WERI-Rb-1 (cell line): ENCODE results near the gene CHCHD6.

ENCODE experiments used
- DNase-seq: peaks from one replicate; pipeline ENCODE4 v3.0.0-alpha.2; 2020
- H3K27ac ChIP-seq: fragments of 250-450 bp; sonication (Bioruptor Pico); 2 replicates; pipeline ENCODE4 v1.5.1; 2020; ENCODE audit warnings: mild to moderate bottlenecking, moderate library complexity
- H3K27me3 ChIP-seq: fragments of 250-450 bp; sonication (Bioruptor Pico); 2 replicates; pipeline ENCODE4 v1.5.1; 2021; ENCODE audit warnings: mild to moderate bottlenecking, low read depth, moderate library complexity; ENCODE audit not compliant: insufficient read depth, severe bottlenecking
- H3K36me3 ChIP-seq: fragments of 250-450 bp; sonication (Bioruptor Pico); 2 replicates; pipeline ENCODE4 v1.5.1; 2020; ENCODE audit warnings: mild to moderate bottlenecking, moderate library complexity
- H3K4me3 ChIP-seq: 2 replicates; pipeline ENCODE4 v1.5.1; 2011; ENCODE audit warnings: low read depth, mild to moderate bottlenecking, control low read depth, low read length
- H3K9me3 ChIP-seq: fragments of 250-450 bp; sonication (Bioruptor Pico); 2 replicates; pipeline ENCODE4 v1.5.1; 2021; ENCODE audit warnings: mild to moderate bottlenecking, moderate library complexity; ENCODE audit not compliant: severe bottlenecking
- TF ChIP-seq, protein P1 (sequence below): IDR thresholded peaks from 2 replicates; pipeline ENCODE4 v1.5.1; 2011; ENCODE audit warnings: low read depth, mild to moderate bottlenecking, control low read depth, inconsistent platforms, low read length

CHCHD6 gene

DNA sequence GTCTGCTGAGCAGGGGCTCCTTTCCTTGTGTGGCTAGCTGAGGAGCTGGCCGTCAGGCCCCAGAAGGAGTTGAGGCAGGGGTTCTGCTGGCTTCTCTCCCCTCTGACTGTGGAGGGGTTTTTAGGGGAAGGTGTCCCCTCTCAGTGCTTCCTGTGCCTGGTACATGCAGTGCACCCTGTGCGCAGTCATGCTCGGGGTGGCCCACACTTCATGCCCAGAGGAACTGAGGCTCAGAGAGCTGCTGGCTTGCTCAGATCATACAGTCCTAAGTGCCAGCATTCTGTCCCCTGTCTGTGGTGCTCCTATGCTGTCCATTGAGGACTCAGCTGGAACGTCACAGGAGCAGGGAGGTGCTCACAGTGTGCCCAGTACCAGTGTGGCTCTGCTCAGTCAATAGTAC, 211.0 kb downstream of the CHCHD6 start:
- no peak overlapping the region for H3K4me3 ChIP-seq
- DNase-seq: no peak
- peaks cover 10% of the 10 kb centered on the region; the same call in 1 of the 2 replicates for H3K36me3 ChIP-seq
- no peaks in the 10 kb centered on the region for H3K9me3 ChIP-seq
- H3K27me3 ChIP-seq: no peaks in the 10 kb centered on the region
- H3K27ac ChIP-seq: no peak overlapping the region
- TF ChIP-seq, protein P1, sequence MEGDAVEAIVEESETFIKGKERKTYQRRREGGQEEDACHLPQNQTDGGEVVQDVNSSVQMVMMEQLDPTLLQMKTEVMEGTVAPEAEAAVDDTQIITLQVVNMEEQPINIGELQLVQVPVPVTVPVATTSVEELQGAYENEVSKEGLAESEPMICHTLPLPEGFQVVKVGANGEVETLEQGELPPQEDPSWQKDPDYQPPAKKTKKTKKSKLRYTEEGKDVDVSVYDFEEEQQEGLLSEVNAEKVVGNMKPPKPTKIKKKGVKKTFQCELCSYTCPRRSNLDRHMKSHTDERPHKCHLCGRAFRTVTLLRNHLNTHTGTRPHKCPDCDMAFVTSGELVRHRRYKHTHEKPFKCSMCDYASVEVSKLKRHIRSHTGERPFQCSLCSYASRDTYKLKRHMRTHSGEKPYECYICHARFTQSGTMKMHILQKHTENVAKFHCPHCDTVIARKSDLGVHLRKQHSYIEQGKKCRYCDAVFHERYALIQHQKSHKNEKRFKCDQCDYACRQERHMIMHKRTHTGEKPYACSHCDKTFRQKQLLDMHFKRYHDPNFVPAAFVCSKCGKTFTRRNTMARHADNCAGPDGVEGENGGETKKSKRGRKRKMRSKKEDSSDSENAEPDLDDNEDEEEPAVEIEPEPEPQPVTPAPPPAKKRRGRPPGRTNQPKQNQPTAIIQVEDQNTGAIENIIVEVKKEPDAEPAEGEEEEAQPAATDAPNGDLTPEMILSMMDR: no peak

DNA sequence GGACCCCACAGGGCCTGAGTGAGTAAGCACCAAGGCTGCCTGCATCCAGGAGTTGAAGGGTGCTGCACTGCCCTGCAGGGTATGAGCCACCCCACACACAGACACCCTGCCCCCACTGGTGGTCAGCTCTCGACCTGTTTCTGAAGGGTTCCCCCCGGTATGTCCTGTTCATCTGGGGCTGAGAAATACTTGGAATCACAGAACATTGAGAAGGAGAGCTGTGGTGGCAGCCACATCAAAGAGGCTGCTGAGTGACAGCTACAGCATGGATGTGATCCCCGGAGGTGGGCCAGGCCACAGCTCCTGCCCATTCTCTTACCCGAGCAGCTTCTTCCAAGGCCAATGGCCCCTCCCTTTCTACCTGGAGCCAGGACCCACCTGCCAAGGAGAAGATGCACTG, 212.5 kb downstream of the CHCHD6 start:
- DNase-seq: no peak
- H3K9me3 ChIP-seq: no peaks in the 10 kb centered on the region
- TF ChIP-seq, protein P1: no peak
- no peaks in the 10 kb centered on the region for H3K27me3 ChIP-seq
- no peak overlapping the region for H3K4me3 ChIP-seq
- no peak overlapping the region for H3K27ac ChIP-seq
- H3K36me3 ChIP-seq: peaks cover 10% of the 10 kb centered on the region; the same call in 1 of the 2 replicates

DNA sequence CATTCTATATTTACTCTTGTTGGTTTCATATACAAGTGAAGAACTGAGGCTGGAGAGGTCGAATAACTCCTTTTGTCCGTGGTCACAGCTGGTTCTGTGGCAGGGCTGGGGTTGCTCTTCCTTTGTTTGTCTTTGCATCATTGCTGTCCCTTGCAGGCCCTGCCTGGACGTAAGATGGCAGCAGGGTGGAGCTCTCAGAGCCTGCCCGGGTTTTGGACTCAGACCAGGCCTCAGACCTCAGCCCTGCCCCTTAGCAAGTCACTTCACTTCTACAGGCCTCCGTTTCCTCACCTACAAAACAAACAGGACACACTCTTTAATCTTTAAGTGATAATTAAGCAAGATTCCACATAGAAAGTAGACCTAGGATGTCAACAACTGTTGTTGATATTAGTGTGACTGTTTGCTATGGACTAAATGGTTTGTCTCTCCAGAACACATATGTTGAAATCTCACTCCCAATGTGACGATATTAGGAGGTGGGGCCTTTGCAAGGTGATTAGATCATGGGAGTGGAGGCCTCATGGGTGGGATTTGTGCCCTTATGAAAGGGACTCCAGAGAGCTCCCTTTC, 213.3 kb downstream of the CHCHD6 start:
- H3K27me3 ChIP-seq: no peaks in the 10 kb centered on the region
- H3K27ac ChIP-seq: no peak overlapping the region
- DNase-seq: no peak
- TF ChIP-seq, protein P1: no peak
- H3K36me3 ChIP-seq: peaks cover 10% of the 10 kb centered on the region; the same call in 1 of the 2 replicates
- no peaks in the 10 kb centered on the region for H3K9me3 ChIP-seq
- no peak overlapping the region for H3K4me3 ChIP-seq

DNA sequence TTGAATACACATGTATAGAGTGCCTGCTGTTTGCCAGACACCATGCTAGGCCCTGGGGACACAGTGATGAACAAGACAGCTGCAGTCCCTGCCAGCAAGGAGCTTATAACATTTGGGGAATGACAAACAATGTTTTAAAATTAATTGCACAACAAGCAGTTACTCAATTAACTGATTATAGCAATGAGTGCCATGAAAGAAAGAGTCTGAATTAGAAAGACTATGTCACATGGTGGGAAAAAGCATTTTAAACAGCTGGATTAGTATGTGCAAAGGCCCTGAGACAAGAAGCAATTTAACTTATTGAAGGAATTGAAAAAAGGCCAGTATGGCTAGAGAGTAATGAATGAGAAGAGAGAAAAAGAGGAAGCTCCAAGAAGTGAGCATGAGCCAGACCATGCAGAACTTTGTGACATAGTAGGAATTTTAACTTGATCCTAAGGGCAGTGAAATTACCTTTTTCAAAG, 214.3 kb downstream of the CHCHD6 start:
- Histone ChIP-seq H3K36me3 (peaks cover 10% of the 10 kb centered on the region; the same call in 1 of the 2 replicates), H3K4me3 (no peak overlapping the region), H3K27ac (no peak overlapping the region), H3K27me3 (no peaks in the 10 kb centered on the region), H3K9me3 (no peaks in the 10 kb centered on the region)
- no peak for DNase-seq
- TF ChIP-seq, protein P1: no peak

DNA sequence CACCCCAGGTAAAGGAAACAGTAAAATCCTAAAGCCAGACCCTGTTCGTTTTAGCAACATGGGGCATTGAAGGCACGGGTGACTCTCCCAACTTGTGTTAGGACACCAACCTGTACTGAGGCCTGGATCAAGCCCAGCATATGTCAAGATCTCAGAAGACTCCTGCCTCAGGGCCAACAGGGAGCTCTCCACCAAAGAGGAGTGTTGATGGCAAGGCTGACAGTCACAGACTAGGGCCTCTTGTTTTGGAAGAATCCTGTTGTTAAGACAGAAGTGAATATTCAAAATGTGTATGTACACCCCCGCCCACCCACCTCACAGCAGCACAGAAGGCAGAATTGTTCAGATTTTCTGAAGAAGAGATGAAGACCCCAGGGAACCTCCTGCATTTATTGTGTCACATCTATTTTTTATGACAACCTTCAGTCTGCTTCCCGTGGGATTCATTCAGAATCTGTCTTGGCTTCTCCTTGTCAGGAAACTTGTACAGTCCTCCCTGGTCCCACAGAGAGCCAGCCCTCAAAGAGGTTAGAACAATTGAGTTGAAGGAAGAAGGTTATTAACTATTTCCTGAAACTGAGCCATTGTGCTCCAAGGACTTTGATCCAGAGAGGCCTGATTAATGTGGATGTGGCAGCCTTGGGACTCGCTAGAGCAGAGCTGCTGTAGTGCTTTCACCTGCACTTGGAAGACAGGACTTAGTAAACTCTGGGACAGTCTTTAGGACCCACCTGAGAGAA, 217.2 kb downstream of the CHCHD6 start:
- TF ChIP-seq, protein P1: no peak
- H3K36me3 ChIP-seq: 0 out of 2 replicates have a peak, but pooled peaks cover 4% of the 10 kb centered on the region
- H3K4me3 ChIP-seq: no peak overlapping the region
- no peak for DNase-seq
- H3K9me3 ChIP-seq: no peaks in the 10 kb centered on the region
- no peak overlapping the region for H3K27ac ChIP-seq
- no peaks in the 10 kb centered on the region for H3K27me3 ChIP-seq
